HEK293 (cell line): ENCODE results near the gene ST3GAL5.

Experiments used
- TRIM28 ChIP-seq: IDR thresholded peaks from 2 replicates; pipeline ENCODE4 v1.6.1; 2011; ENCODE audit warnings: low read length, control low read depth, borderline replicate concordance
- WT1 ChIP-seq: fragments of 450-650 bp; formaldehyde crosslinking; IDR thresholded peaks from 2 replicates; pipeline ENCODE4 v1.5.1; 2016; ENCODE audit warnings: missing biosample characterization, missing genetic modification characterization
- ZBTB20 ChIP-seq: fragments of 450-650 bp; formaldehyde crosslinking; IDR thresholded peaks from 2 replicates; pipeline ENCODE4 v1.5.1; 2016; ENCODE audit warnings: missing biosample characterization, missing genetic modification characterization
- ZNF146 ChIP-seq: fragments of 450-650 bp; formaldehyde crosslinking; IDR thresholded peaks from 2 replicates; pipeline ENCODE4 v1.5.1; 2016; ENCODE audit warnings: missing biosample characterization, missing genetic modification characterization
- ZNF19 ChIP-seq: fragments of 450-650 bp; formaldehyde crosslinking; IDR thresholded peaks from 2 replicates; pipeline ENCODE4; 2016; ENCODE audit warnings: missing biosample characterization, missing genetic modification characterization, low read depth
- ZNF335 ChIP-seq: fragments of 450-650 bp; formaldehyde crosslinking; conservative IDR thresholded peaks from 2 replicates; pipeline ENCODE4 v1.5.1; 2016; ENCODE audit warnings: missing biosample characterization, missing genetic modification characterization
- ZNF510 ChIP-seq: fragments of 450-650 bp; formaldehyde crosslinking; IDR thresholded peaks from 2 replicates; pipeline ENCODE4 v1.5.1; 2018; ENCODE audit warnings: mild to moderate bottlenecking, missing genetic modification characterization, missing biosample characterization; ENCODE audit not compliant: insufficient replicate concordance
- ZNF830 ChIP-seq: fragments of 450-650 bp; IDR thresholded peaks from 2 replicates; pipeline ENCODE4 v1.5.0; 2018; ENCODE audit warnings: missing biosample characterization, missing genetic modification characterization, low read depth, mild to moderate bottlenecking, moderate library complexity
- TF ChIP-seq, protein P1 (sequence below): fragments of 450-650 bp; formaldehyde crosslinking; IDR thresholded peaks from 2 replicates; pipeline ENCODE4 v1.5.1; 2016; ENCODE audit warnings: missing biosample characterization, missing genetic modification characterization
- TF ChIP-seq, protein P2 (sequence below): fragments of 450-650 bp; formaldehyde crosslinking; IDR thresholded peaks from 2 replicates; pipeline ENCODE4 v1.5.1; 2016; ENCODE audit warnings: missing biosample characterization, missing genetic modification characterization

GRCh38 chr2:85827879-85828569 is 60.8 kb downstream of the ST3GAL5 start:
- TF ChIP-seq ZNF510 (tag by site-specific recombination): no peak
- TF ChIP-seq, protein P1, sequence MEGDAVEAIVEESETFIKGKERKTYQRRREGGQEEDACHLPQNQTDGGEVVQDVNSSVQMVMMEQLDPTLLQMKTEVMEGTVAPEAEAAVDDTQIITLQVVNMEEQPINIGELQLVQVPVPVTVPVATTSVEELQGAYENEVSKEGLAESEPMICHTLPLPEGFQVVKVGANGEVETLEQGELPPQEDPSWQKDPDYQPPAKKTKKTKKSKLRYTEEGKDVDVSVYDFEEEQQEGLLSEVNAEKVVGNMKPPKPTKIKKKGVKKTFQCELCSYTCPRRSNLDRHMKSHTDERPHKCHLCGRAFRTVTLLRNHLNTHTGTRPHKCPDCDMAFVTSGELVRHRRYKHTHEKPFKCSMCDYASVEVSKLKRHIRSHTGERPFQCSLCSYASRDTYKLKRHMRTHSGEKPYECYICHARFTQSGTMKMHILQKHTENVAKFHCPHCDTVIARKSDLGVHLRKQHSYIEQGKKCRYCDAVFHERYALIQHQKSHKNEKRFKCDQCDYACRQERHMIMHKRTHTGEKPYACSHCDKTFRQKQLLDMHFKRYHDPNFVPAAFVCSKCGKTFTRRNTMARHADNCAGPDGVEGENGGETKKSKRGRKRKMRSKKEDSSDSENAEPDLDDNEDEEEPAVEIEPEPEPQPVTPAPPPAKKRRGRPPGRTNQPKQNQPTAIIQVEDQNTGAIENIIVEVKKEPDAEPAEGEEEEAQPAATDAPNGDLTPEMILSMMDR (tag by site-specific recombination): no peak
- TF ChIP-seq ZNF830 (tag by site-specific recombination): no peak
- no peak for TF ChIP-seq TRIM28
- TF ChIP-seq, protein P2, sequence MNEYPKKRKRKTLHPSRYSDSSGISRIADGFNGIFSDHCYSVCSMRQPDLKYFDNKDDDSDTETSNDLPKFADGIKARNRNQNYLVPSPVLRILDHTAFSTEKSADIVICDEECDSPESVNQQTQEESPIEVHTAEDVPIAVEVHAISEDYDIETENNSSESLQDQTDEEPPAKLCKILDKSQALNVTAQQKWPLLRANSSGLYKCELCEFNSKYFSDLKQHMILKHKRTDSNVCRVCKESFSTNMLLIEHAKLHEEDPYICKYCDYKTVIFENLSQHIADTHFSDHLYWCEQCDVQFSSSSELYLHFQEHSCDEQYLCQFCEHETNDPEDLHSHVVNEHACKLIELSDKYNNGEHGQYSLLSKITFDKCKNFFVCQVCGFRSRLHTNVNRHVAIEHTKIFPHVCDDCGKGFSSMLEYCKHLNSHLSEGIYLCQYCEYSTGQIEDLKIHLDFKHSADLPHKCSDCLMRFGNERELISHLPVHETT (tag by site-specific recombination): no peak
- no peak for TF ChIP-seq ZNF19 (tag by site-specific recombination)
- TF ChIP-seq WT1 (tag by site-specific recombination): no peak
- TF ChIP-seq ZBTB20 (tag by site-specific recombination): no peak
- no peak; the same call in 1 of the 2 replicates for TF ChIP-seq ZNF335
- no peak for TF ChIP-seq ZNF146 (tag by site-specific recombination)
